Measurements from ENCODE around the gene VAV3. TPM values are rescaled to one million over a fixed set of nuclear protein-coding genes. Genes with fewer than 3 reads are reported as not detected.

VAV3 gene
- total and polyA plus RNA-seq, 4 experiments from 2014 or later, result 0.43 to 2.9 (median 1.8) TPM

DNA sequence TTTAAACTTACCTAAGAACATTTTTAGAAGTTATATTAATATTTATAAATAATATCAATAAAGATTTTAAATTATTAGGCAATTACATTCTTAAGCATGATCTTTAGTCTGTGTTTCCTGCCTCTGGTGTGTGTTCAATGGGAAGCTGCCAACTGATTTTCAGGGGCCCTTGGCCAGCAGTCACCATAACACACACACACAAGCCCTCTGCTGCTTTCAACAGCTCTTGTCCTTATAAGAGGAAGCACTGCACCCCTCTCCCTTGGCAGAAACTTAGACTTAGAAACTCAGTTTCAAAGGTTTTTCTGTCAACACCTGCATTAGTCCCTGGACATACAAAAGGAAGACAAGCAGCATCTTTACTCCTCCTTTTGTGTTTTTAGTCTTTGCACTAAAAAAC is 81.4 kb downstream of the VAV3 start:
- DNase-seq, result no peak
- Mint-ChIP-seq H3K4me1 (peaks cover 0 to 1% (median 0%) of the 10 kb centered on the region in 4 donors), H3K4me3 (no peak overlapping the region), H3K27me3 (no peaks in the 10 kb centered on the region), H3K36me3 (no peaks in the 10 kb centered on the region), H3K9me3 (no peaks in the 10 kb centered on the region), H3K27ac (no peak overlapping the region)
- Histone ChIP-seq H3K4me1 (ENCODE audit: insufficient read depth, low read length) (no peaks in the 10 kb centered on the region), H3K36me3 (ENCODE audit: insufficient read depth, low read length) (no peaks in the 10 kb centered on the region), H3K27ac (ENCODE audit: low read depth, low read length) (no peak overlapping the region), H3K4me3 (ENCODE audit: low read length in 2 of 2) (no peak overlapping the region), H3K27me3 (ENCODE audit: insufficient read depth, low read length) (no peaks in the 10 kb centered on the region), H3K9me3 (ENCODE audit: control insufficient read depth in 1 of 2, low read length in 2 of 2) (no peaks in the 10 kb centered on the region)
- POLR2A ChIA-PET (ENCODE audit: partially characterized antibody), result no interaction called here
- intact Hi-C loops (cut with micrococcal nuclease), result no loop called here
- CTCF ChIA-PET (ENCODE audit: partially characterized antibody), result no interaction called here

GRCh38 chr1:107879927-107880326 is 85.1 kb downstream of the VAV3 start:
- H3K27me3 Mint-ChIP-seq, result no peaks in the 10 kb centered on the region

GRCh38 chr1:107879346-107879745 is 85.6 kb downstream of the VAV3 start:
- H3K27ac ChIP-seq (ENCODE audit: low read depth, low read length), result no peak overlapping the region
- no peak for DNase-seq
- Mint-ChIP-seq H3K9me3 (peaks cover 0 to 16% (median 10%) of the 10 kb centered on the region in 8 donors), H3K4me1 (peaks cover 0 to 3% (median under 1%) of the 10 kb centered on the region in 4 donors), H3K4me3 (no peak overlapping the region), H3K36me3 (peaks cover 0 to 11% of the 10 kb centered on the region in 2 donors), H3K27me3 (no peaks in the 10 kb centered on the region), H3K27ac (no peak overlapping the region)
- H3K9me3 ChIP-seq (ENCODE audit: control insufficient read depth in 1 of 2, low read length in 2 of 2), result no peaks in the 10 kb centered on the region
- intact Hi-C loops (cut with micrococcal nuclease), result no loop called here
- no peaks in the 10 kb centered on the region for H3K36me3 ChIP-seq (ENCODE audit: insufficient read depth, low read length)
- H3K27me3 ChIP-seq (ENCODE audit: insufficient read depth, low read length), result no peaks in the 10 kb centered on the region
- H3K4me1 ChIP-seq (ENCODE audit: insufficient read depth, low read length), result no peaks in the 10 kb centered on the region
- no peak overlapping the region for H3K4me3 ChIP-seq (ENCODE audit: low read length in 2 of 2)
- ChIA-PET POLR2A (ENCODE audit: partially characterized antibody) (no interaction called here), CTCF (ENCODE audit: partially characterized antibody) (no interaction called here)

More at GRCh38 chr1:107879927-107880326, 85.1 kb downstream of the VAV3 start:
- Histone ChIP-seq H3K4me3 (ENCODE audit: low read length in 2 of 2) (no peak overlapping the region), H3K9me3 (ENCODE audit: control insufficient read depth in 1 of 2, low read length in 2 of 2) (no peaks in the 10 kb centered on the region), H3K4me1 (ENCODE audit: insufficient read depth, low read length) (no peaks in the 10 kb centered on the region), H3K36me3 (ENCODE audit: insufficient read depth, low read length) (no peaks in the 10 kb centered on the region), H3K27me3 (ENCODE audit: insufficient read depth, low read length) (no peaks in the 10 kb centered on the region), H3K27ac (ENCODE audit: low read depth, low read length) (no peak overlapping the region)
- DNase-seq, result no peak
- intact Hi-C loops (cut with micrococcal nuclease), result no loop called here
- ChIA-PET CTCF (ENCODE audit: partially characterized antibody) (no interaction called here), POLR2A (ENCODE audit: partially characterized antibody) (no interaction called here)
- H3K4me1 Mint-ChIP-seq, result peaks cover 0 to 3% (median 2%) of the 10 kb centered on the region in 4 donors
- peaks cover 0 to 16% (median 10%) of the 10 kb centered on the region in 8 donors for H3K9me3 Mint-ChIP-seq
- no peak overlapping the region for H3K27ac Mint-ChIP-seq
- no peak overlapping the region for H3K4me3 Mint-ChIP-seq
- peaks cover 0 to 11% of the 10 kb centered on the region in 2 donors for H3K36me3 Mint-ChIP-seq

DNA sequence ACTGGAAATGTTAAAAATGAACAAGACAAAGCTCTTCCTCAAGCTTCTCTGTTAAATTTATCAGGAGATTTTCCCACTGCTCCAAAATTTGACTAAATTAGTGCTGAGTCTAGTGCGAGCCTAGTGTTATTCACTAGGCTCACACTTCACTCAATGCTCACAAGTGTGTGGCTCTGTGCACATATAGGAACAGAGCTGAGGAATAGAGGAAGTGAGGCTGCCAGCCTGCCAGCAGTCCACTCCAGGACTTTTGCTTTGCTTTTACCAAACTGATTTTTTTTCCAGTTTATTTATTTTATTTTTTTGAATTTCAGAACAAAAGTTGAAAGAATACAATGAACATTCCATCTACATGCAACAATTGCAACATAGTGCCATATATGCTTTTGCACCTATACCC is 87.2 kb downstream of the VAV3 start:
- DNase-seq, result no peak
- Histone ChIP-seq H3K27me3 (ENCODE audit: insufficient read depth, low read length) (no peaks in the 10 kb centered on the region), H3K4me1 (ENCODE audit: insufficient read depth, low read length) (no peaks in the 10 kb centered on the region), H3K27ac (ENCODE audit: low read depth, low read length) (no peak overlapping the region), H3K4me3 (ENCODE audit: low read length in 2 of 2) (no peak overlapping the region), H3K9me3 (ENCODE audit: control insufficient read depth in 1 of 2, low read length in 2 of 2) (no peaks in the 10 kb centered on the region), H3K36me3 (ENCODE audit: insufficient read depth, low read length) (no peaks in the 10 kb centered on the region)
- CTCF ChIA-PET (ENCODE audit: partially characterized antibody), result no interaction called here
- peaks cover 0 to 16% (median 10%) of the 10 kb centered on the region in 8 donors for H3K9me3 Mint-ChIP-seq
- intact Hi-C loops (cut with micrococcal nuclease), result no loop called here
- H3K27me3 Mint-ChIP-seq, result no peaks in the 10 kb centered on the region
- POLR2A ChIA-PET (ENCODE audit: partially characterized antibody), result no interaction called here
- H3K4me1 Mint-ChIP-seq, result peaks cover 0 to 3% (median under 1%) of the 10 kb centered on the region in 4 donors
- no peak overlapping the region for H3K27ac Mint-ChIP-seq
- H3K4me3 Mint-ChIP-seq, result no peak overlapping the region
- H3K36me3 Mint-ChIP-seq, result peaks cover 0 to 11% of the 10 kb centered on the region in 2 donors

- Mint-ChIP-seq H3K4me1 (peaks cover 0 to 3% (median under 1%) of the 10 kb centered on the region in 4 donors), H3K4me3 (peak overlapping the region in 1 of 8 donors; percentile 50)
Measured at GRCh38 chr1:107877092-107877491, 87.9 kb downstream of the VAV3 start.

DNA sequence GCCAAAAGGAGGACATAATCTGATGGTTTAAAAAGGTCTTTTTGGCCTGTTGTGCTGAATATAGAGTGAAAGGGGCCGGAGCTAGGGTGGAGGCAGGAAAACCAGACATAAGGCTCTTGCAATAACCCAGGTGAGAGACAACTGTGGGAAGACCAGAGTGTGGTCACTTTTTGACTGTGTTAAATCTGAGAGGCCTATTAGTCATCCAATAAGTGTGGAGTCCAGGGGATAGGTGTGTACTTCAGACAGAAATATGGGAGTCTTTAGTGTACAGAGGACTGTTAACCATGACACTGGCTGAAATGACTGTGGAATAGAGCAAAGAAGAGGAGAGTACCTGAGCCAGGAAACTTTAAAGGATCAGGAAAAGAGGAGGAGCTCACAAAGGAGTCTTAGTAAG is 89.3 kb downstream of the VAV3 start:
- H3K27ac Mint-ChIP-seq, result no peak overlapping the region
- H3K4me3 Mint-ChIP-seq, result no peak overlapping the region
- Histone ChIP-seq H3K4me1 (ENCODE audit: insufficient read depth, low read length) (no peaks in the 10 kb centered on the region), H3K9me3 (ENCODE audit: control insufficient read depth in 1 of 2, low read length in 2 of 2) (no peaks in the 10 kb centered on the region), H3K27ac (ENCODE audit: low read depth, low read length) (no peak overlapping the region), H3K27me3 (ENCODE audit: insufficient read depth, low read length) (no peaks in the 10 kb centered on the region), H3K36me3 (ENCODE audit: insufficient read depth, low read length) (no peaks in the 10 kb centered on the region), H3K4me3 (ENCODE audit: low read length in 2 of 2) (no peak overlapping the region)
- no peak for DNase-seq
- H3K27me3 Mint-ChIP-seq, result no peaks in the 10 kb centered on the region
- H3K36me3 Mint-ChIP-seq, result peaks cover 0 to 11% of the 10 kb centered on the region in 2 donors
- intact Hi-C loops (cut with micrococcal nuclease), result no loop called here
- peaks cover 1 to 4% (median 3%) of the 10 kb centered on the region in 4 donors for H3K4me1 Mint-ChIP-seq
- peaks cover 0 to 16% (median 10%) of the 10 kb centered on the region in 8 donors for H3K9me3 Mint-ChIP-seq
- ChIA-PET CTCF (ENCODE audit: partially characterized antibody) (no interaction called here), POLR2A (ENCODE audit: partially characterized antibody) (no interaction called here)

More at GRCh38 chr1:107877092-107877491, 87.9 kb downstream of the VAV3 start:
- no peak overlapping the region for H3K27ac Mint-ChIP-seq
- no peaks in the 10 kb centered on the region for H3K9me3 ChIP-seq (ENCODE audit: control insufficient read depth in 1 of 2, low read length in 2 of 2)
- H3K27me3 ChIP-seq (ENCODE audit: insufficient read depth, low read length), result no peaks in the 10 kb centered on the region
- H3K27ac ChIP-seq (ENCODE audit: low read depth, low read length), result no peak overlapping the region
- no peak overlapping the region for H3K4me3 ChIP-seq (ENCODE audit: low read length in 2 of 2)
- DNase-seq, result no peak
- H3K9me3 Mint-ChIP-seq, result peaks cover 0 to 16% (median 10%) of the 10 kb centered on the region in 8 donors
- H3K36me3 Mint-ChIP-seq, result peaks cover 0 to 11% of the 10 kb centered on the region in 2 donors
- no peaks in the 10 kb centered on the region for H3K27me3 Mint-ChIP-seq
- CTCF ChIA-PET (ENCODE audit: partially characterized antibody), result no interaction called here
- H3K4me1 ChIP-seq (ENCODE audit: insufficient read depth, low read length), result no peaks in the 10 kb centered on the region
- POLR2A ChIA-PET (ENCODE audit: partially characterized antibody), result no interaction called here
- no peaks in the 10 kb centered on the region for H3K36me3 ChIP-seq (ENCODE audit: insufficient read depth, low read length)
- intact Hi-C loops (cut with micrococcal nuclease), result no loop called here

GRCh38 chr1:107874221-107874620 is 90.8 kb downstream of the VAV3 start:
- intact Hi-C loops (cut with micrococcal nuclease), result no loop called here
- Histone ChIP-seq H3K9me3 (ENCODE audit: control insufficient read depth in 1 of 2, low read length in 2 of 2) (no peaks in the 10 kb centered on the region), H3K4me1 (ENCODE audit: insufficient read depth, low read length) (no peaks in the 10 kb centered on the region), H3K27me3 (ENCODE audit: insufficient read depth, low read length) (no peaks in the 10 kb centered on the region), H3K4me3 (ENCODE audit: low read length in 2 of 2) (no peak overlapping the region), H3K36me3 (ENCODE audit: insufficient read depth, low read length) (no peaks in the 10 kb centered on the region), H3K27ac (ENCODE audit: low read depth, low read length) (no peak overlapping the region)
- no peak for DNase-seq
- H3K4me3 Mint-ChIP-seq, result no peak overlapping the region
- POLR2A ChIA-PET (ENCODE audit: partially characterized antibody), result no interaction called here
- no peak overlapping the region for H3K27ac Mint-ChIP-seq
- H3K36me3 Mint-ChIP-seq, result peaks cover 0 to 11% of the 10 kb centered on the region in 2 donors
- H3K27me3 Mint-ChIP-seq, result peaks cover 0 to 1% of the 10 kb centered on the region in 2 donors
- CTCF ChIA-PET (ENCODE audit: partially characterized antibody), result no interaction called here
- H3K9me3 Mint-ChIP-seq, result peaks cover 0 to 16% (median 10%) of the 10 kb centered on the region in 8 donors
- H3K4me1 Mint-ChIP-seq, result peaks cover 3 to 4% (median 4%) of the 10 kb centered on the region in 4 donors

Data from CD4-positive, alpha-beta memory T cell (primary cell).